GM06990 (cell line): Measurements from ENCODE around the gene MVP.

Source experiments
- DNase-seq: peaks from one replicate; pipeline ENCODE4 v3.0.0-alpha.2; 2011; ENCODE audit not compliant: insufficient read length; ENCODE audit errors: extremely low read depth
- H3K27me3 ChIP-seq: replicated peaks from 2 replicates; pipeline ENCODE4 v1.6.0; 2011; ENCODE audit warnings: low read length; ENCODE audit not compliant: control insufficient read depth, insufficient read depth
- H3K36me3 ChIP-seq: 2 replicates; pipeline ENCODE4 v1.5.1; 2011; ENCODE audit warnings: low read length; ENCODE audit not compliant: control insufficient read depth, insufficient read depth
- H3K4me3 ChIP-seq: replicated peaks from 2 replicates; pipeline ENCODE4 v1.5.1; 2011; ENCODE audit warnings: low read depth, mild to moderate bottlenecking, control low read depth, low read length
- TF ChIP-seq, protein P1 (sequence below): IDR thresholded peaks from 2 replicates; pipeline ENCODE4 v1.5.1; 2011; ENCODE audit warnings: low read length, control low read depth, mild to moderate bottlenecking, inconsistent platforms; ENCODE audit not compliant: insufficient read depth, poor library complexity, severe bottlenecking

The MVP gene

DNA sequence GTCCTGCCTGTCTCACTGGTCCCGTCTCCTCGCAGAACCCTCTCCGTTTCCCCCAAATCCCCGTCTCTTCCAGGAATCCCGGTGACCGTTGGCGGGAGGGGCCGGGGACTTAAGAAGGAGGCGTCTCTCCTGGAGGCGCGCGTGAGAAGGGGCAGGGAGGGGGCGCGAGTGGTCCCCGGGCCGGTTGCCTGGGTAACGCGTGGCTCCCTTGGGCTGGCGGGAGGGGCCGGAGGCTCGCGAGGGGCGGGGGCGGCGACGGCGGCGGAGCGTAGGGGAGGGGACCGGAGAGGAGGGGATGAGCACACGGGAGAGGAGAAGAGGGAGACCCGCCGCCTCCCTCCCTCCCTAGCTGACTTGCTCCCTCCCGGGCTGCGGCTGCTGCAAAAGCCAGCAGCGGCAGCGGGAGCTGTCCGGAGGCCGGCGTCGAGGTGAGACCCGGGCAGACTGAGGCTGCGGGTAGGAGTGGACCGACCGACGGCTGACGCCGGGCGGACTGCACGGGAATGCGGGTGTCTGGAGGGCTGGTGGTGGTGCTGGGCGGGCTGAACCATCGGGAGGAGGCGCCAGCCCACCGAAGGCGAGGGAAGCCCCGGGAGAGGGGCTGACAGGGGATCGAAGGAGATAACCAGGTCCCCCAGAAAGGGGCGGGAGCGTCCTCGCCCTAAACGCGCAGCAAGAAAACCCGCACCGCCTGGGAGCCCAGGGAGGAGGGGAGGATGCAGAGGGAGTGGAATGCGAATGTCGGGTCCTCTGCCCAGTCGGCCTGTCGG lies 8.2 kb upstream of the MVP start, which contains the start of gene PRRT2:
Gene PRRT2 (plus strand): TSS at position 298 of the 770 bp plus-strand sequence. CDS start 862 bp downstream, outside the sequence.
- Histone ChIP-seq H3K4me3 (peak within 1 kb of the TSS; percentile 54), H3K36me3 (peaks cover 15% of the 10 kb centered on the region), H3K27me3 (no peaks in the 10 kb centered on the region)
- TF ChIP-seq, protein P1, sequence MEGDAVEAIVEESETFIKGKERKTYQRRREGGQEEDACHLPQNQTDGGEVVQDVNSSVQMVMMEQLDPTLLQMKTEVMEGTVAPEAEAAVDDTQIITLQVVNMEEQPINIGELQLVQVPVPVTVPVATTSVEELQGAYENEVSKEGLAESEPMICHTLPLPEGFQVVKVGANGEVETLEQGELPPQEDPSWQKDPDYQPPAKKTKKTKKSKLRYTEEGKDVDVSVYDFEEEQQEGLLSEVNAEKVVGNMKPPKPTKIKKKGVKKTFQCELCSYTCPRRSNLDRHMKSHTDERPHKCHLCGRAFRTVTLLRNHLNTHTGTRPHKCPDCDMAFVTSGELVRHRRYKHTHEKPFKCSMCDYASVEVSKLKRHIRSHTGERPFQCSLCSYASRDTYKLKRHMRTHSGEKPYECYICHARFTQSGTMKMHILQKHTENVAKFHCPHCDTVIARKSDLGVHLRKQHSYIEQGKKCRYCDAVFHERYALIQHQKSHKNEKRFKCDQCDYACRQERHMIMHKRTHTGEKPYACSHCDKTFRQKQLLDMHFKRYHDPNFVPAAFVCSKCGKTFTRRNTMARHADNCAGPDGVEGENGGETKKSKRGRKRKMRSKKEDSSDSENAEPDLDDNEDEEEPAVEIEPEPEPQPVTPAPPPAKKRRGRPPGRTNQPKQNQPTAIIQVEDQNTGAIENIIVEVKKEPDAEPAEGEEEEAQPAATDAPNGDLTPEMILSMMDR = no peak
- DNase-seq = peak; percentile 60

DNA sequence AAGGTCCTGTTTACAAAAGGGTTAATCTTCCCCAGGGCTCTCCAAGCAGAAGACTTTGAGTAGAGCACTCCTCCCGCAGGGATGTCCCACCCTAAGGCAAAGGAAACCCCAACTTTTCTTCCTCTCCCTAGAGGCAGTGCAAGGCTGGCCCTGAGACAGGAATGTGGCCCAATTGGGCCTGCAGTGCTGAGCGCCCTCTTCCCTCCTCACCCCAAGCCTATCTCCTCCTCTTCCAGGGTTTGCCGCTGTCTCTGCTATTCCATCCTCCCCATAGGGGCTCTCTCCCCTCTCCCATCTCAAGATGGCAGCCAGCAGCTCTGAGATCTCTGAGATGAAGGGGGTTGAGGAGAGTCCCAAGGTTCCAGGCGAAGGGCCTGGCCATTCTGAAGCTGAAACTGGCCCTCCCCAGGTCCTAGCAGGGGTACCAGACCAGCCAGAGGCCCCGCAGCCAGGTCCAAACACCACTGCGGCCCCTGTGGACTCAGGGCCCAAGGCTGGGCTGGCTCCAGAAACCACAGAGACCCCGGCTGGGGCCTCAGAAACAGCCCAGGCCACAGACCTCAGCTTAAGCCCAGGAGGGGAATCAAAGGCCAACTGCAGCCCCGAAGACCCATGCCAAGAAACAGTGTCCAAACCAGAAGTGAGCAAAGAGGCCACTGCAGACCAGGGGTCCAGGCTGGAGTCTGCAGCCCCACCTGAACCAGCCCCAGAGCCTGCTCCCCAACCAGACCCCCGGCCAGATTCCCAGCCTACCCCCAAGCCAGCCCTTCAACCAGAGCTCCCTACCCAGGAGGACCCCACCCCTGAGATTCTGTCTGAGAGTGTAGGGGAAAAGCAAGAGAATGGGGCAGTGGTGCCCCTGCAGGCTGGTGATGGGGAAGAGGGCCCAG lies 7.3 kb upstream of the MVP start:
- TF ChIP-seq, protein P1 = no peak
- H3K4me3 ChIP-seq = no peak overlapping the region
- peaks cover 14% of the 10 kb centered on the region for H3K36me3 ChIP-seq
- no peaks in the 10 kb centered on the region for H3K27me3 ChIP-seq
- no peak for DNase-seq

DNA sequence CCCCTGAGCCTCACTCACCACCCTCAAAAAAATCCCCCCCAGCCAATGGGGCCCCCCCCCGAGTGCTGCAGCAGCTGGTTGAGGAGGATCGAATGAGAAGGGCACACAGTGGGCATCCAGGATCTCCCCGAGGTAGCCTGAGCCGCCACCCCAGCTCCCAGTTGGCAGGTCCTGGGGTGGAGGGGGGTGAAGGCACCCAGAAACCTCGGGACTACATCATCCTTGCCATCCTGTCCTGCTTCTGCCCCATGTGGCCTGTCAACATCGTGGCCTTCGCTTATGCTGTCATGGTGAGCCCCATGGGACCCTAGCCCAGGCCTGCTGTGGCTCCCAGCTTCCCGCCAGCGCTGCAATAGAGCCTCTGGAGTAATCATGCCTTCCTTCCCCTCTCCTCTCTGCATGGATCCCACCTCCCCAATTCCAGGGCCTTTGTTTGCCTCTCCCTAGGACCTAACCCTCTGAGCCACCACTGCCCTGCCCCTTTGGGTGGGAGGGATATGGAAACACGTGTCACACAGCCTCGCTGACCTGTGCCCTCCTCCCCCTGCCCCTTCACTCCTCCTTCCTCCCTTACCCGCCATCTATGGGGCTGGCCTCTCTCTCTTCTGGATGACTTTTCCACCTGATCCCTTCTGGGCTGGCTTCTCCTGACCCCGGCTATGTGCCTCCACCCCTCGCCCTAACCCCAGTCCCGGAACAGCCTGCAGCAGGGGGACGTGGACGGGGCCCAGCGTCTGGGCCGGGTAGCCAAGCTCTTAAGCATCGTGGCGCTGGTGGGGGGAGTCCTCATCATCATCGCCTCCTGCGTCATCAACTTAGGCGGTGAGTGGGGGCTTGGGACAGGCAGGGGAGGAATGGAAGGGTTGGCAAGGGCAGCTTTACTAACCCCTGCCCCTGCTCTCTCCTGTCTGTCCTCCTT lies 6.4 kb upstream of the MVP start:
- no peak overlapping the region for H3K4me3 ChIP-seq
- H3K36me3 ChIP-seq = peaks cover 12% of the 10 kb centered on the region
- no peak for DNase-seq

DNA sequence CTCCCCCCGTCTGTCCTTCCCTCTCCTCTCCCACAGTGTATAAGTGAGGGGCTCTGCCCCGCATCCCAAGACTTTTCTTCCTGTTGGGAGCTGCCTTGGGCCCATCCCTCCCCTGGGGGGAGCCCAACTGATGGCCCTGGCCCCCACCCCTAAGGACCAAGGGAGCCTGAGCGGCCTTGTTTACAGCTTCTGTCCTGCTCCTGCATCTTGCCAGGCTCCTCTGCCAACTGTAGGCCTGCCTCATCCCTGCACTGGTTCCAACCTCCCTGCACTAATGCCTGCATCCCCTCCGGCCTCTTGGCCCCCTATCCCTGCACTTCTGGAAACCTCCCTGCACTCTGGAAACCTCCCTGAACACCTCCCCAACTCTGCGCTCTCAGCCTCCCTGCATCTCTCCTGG lies 5.7 kb upstream of the MVP start:
- no peak for DNase-seq
- no peak overlapping the region for H3K4me3 ChIP-seq
- peaks cover 9% of the 10 kb centered on the region for H3K36me3 ChIP-seq
- TF ChIP-seq, protein P1 = no peak
- no peaks in the 10 kb centered on the region for H3K27me3 ChIP-seq

More for the DNA sequence above, 6.4 kb upstream of the MVP start:
- H3K27me3 ChIP-seq = no peaks in the 10 kb centered on the region
- TF ChIP-seq, protein P1 = no peak

DNA sequence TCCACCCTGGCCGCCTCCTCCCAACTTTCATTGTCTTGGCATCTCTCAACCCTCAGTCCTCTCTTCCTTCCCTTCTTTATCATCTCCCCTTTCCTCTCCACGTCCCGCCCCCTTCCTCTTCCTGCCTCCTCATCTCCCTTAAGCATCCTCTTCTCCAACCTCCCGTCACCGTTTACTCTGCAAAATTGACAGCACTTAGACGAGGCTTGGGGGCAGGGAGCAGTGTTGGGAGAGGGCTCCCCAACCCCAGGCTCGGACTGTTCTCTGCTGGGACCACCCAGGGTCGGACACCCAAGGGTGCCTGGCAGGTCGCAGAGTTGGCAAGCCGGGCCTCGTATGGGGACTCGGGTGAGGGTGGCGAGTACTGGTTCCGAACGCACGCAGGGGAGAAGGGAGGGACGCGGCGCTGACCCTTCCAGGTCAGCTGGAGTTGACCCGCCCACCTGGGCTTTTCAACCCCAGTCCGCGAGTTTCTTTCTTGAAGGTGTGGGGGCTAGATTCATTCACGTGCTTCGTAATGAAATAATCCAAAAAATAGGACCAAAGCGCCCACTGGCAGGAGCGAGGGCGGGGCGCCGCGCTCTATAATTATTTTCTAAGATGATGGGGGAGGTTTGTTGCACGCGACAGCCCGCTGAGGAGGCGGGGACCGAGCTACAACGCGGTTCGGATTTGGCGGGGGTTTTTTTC lies 5.1 kb upstream of the MVP start:
- no peaks in the 10 kb centered on the region for H3K27me3 ChIP-seq
- H3K36me3 ChIP-seq = peaks cover 7% of the 10 kb centered on the region
- DNase-seq = no peak
- peak overlapping the region; percentile 89 for H3K4me3 ChIP-seq
- TF ChIP-seq, protein P1 = no peak
